Parietal lobe (tissue), 2 donors: ENCODE data around the gene FCRL1. TPM values are rescaled to one million over a fixed set of nuclear protein-coding genes. Genes with fewer than 3 reads are reported as not detected.

Experiments
- small RNA-seq: library from RNA; depleted of rRNA; stranded (forward); fragments of <200 nt; gene quantifications from one replicate; pipeline ENCODE3, GENCODE V24; 2014; ENCODE audit warnings: low replicate concordance
- total RNA-seq: library from RNA; depleted of rRNA; stranded (reverse); fragments of >200 nt; gene quantifications from one replicate; pipeline ENCODE4 v1.2.3, GENCODE V29; 2014

FCRL1 gene, protein sequence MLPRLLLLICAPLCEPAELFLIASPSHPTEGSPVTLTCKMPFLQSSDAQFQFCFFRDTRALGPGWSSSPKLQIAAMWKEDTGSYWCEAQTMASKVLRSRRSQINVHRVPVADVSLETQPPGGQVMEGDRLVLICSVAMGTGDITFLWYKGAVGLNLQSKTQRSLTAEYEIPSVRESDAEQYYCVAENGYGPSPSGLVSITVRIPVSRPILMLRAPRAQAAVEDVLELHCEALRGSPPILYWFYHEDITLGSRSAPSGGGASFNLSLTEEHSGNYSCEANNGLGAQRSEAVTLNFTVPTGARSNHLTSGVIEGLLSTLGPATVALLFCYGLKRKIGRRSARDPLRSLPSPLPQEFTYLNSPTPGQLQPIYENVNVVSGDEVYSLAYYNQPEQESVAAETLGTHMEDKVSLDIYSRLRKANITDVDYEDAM
- total RNA-seq = not detected

DNA sequence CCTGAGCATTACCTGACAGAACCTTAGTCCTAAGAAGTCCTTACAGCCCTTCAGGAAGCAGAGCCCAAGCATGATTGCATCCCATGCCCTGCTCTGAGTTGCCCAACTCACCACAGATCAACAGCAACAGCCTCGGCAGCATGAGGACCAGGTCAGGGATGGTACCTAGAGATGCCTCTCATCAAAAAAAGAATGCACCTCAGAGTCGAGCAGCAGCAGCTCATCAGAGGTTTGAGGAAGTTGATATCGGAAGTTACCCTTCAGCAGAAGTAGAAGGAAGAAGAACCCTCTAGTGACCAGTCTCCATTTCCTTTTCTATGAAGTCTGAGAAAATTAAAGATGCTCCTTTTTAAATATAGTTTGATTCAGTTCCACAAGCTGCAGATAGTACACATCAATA, at the start of gene FCRL1:
FCRL1 (minus strand) TSS at position 225 of the 400 bp plus-strand sequence; CDS start at position 142, 83 bp downstream.

DNA sequence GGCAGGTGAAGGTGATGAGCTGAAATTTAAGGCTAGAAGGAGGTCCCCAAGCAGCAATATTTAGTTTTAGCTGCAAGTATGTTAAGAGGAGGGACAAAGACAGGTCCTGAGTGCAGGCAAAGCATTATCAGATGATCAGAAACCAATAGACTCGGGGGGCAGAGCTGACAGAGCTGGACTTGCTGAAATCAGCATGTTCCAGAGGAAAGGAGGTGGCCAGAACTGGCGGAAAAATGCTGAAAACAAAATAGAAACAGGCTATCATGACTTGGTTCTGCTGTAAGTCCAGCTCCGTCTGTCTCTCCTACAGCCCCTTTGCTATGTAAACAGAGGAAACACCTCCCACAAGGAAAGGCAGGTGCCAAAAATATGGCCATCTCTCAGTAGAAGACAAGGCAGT, 21.8 kb upstream of the FCRL1 start, which contains the start of gene CD5L:
CD5L (minus strand) TSS at position 101 of the 400 bp plus-strand sequence. CDS start 107 bp downstream, outside the sequence.

DNA sequence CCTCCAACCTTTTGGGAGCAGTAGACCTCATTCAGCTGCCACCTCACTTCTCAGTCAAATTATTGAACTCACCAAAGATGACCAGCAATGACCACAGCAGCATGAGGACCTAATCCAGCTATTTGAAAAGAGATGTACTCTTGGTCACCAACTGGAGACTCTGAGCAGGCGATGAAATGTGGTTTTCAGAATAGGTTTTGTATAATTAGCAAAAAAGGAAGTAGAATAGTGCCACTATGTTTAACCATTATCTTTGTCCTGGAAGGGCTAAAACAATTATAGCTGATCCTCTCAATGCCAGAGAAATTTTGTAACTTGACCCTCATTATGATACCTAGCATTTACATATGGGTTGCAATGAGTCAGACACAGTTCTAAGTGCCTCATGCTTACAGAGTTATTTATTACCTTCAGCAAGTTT, 42.9 kb downstream of the FCRL1 start, which contains the start of gene FCRL2:
FCRL2 (minus strand) TSS at position 162 of the 421 bp plus-strand sequence; CDS start at position 103, 59 bp downstream.

Small RNA genes within 50 kb of the gene (small RNA-seq; reads per million reads assigned to genes)
- gene MRPS21P2 = not detected

Other genes with a start within 250 kb of the FCRL1 start
- not detected for gene FCRL4, start 222.0 kb downstream of the FCRL1 start, total RNA-seq
- not detected for gene FCRL3, start 119.4 kb downstream of the FCRL1 start, total RNA-seq
- not detected for gene FCRL2, start 43.0 kb downstream of the FCRL1 start, total RNA-seq
- gene CD5L, start 21.7 kb upstream of the FCRL1 start, total RNA-seq = not detected
- gene KIRREL1, start 173.5 kb upstream of the FCRL1 start, total RNA-seq = 28.8 TPM